SIG-M5 treated with dmso at 0.1 percent for 504 hours (cell line): ENCODE results near the gene SGCD.

Source experiments
- DNase-seq: peaks from one replicate; lab custom pipeline; 2025; ENCODE audit not compliant: unreplicated experiment; lab: John Stamatoyannopoulos, UW

SGCD gene

GRCh38 chr5:156326718-156327259, at the start of gene SGCD:
SGCD (plus strand) TSS chr5:156327164.
- DNase-seq, result no peak

- DNase-seq, result no peak
Observed at GRCh38 chr5:156277290-156277689, 49.7 kb upstream of the SGCD start.

- DNase-seq, result no peak
Observed at GRCh38 chr5:156295431-156295830, 31.5 kb upstream of the SGCD start.

- DNase-seq, result peak; percentile 45
Observed at GRCh38 chr5:156310115-156310514, 16.8 kb upstream of the SGCD start.

GRCh38 chr5:156312897-156313694, 13.9 kb upstream of the SGCD start:
- DNase-seq, result no peak

GRCh38 chr5:156314416-156314815, 12.5 kb upstream of the SGCD start:
- no peak for DNase-seq

GRCh38 chr5:156322666-156323065, 4.3 kb upstream of the SGCD start:
- no peak for DNase-seq

- no peak for DNase-seq
Observed at GRCh38 chr5:156327296-156327695, 332 bp downstream of the SGCD start.

- DNase-seq, result no peak
Observed at GRCh38 chr5:156328161-156328560, 1.2 kb downstream of the SGCD start.

GRCh38 chr5:156328766-156329165, 1.8 kb downstream of the SGCD start:
- DNase-seq, result no peak

- DNase-seq, result no peak
Observed at GRCh38 chr5:156329171-156329611, 2.2 kb downstream of the SGCD start.

- no peak for DNase-seq
Observed at GRCh38 chr5:156330141-156330870, 3.3 kb downstream of the SGCD start.

GRCh38 chr5:156331181-156331580, 4.2 kb downstream of the SGCD start:
- no peak for DNase-seq

GRCh38 chr5:156331845-156332244, 4.9 kb downstream of the SGCD start:
- no peak for DNase-seq

- no peak for DNase-seq
Observed at GRCh38 chr5:156332245-156332644, 5.3 kb downstream of the SGCD start.

GRCh38 chr5:156339139-156339841, 12.3 kb downstream of the SGCD start:
- no peak for DNase-seq

- DNase-seq, result no peak
Observed at GRCh38 chr5:156340893-156341292, 13.9 kb downstream of the SGCD start.

GRCh38 chr5:156350256-156350655, 23.3 kb downstream of the SGCD start:
- no peak for DNase-seq

GRCh38 chr5:156351423-156351822, 24.5 kb downstream of the SGCD start:
- DNase-seq, result no peak

- no peak for DNase-seq
Observed at GRCh38 chr5:156354571-156354970, 27.6 kb downstream of the SGCD start.

- peak; percentile 1 for DNase-seq
Observed at GRCh38 chr5:156356238-156356637, 29.3 kb downstream of the SGCD start.
